Panc1 (cell line): ENCODE results near the gene ARFGAP1.

Experiments used
- CTCF ChIP-seq: fragments of 450-650 bp; IDR thresholded peaks from 2 replicates; pipeline ENCODE4 v1.5.1; 2017; ENCODE audit warnings: mild to moderate bottlenecking
- POLR2AphosphoS5 ChIP-seq: IDR thresholded peaks from 2 replicates; pipeline ENCODE4 v1.6.1; 2012; ENCODE audit warnings: mild to moderate bottlenecking, low read depth, low read length, moderate library complexity
- REST ChIP-seq, 2 experiments: IDR thresholded peaks; 2 replicates each; pipeline ENCODE4 v1.6.1; 2011 to 2012; ENCODE audit warnings: low read depth in 2 of 2, control low read depth in 1 of 2, low read length in 1 of 2, mild to moderate bottlenecking in 1 of 2, moderate library complexity in 1 of 2; ENCODE audit not compliant: insufficient read depth in 1 of 2
- SIN3A ChIP-seq: IDR thresholded peaks from 2 replicates; pipeline ENCODE4 v1.6.1; 2012; ENCODE audit warnings: low read depth, mild to moderate bottlenecking, low read length, moderate library complexity, borderline replicate concordance; ENCODE audit not compliant: insufficient read depth
- TCF7L2 ChIP-seq: IDR thresholded peaks from 2 replicates; pipeline ENCODE4 v1.6.1; 2011; ENCODE audit warnings: mild to moderate bottlenecking, low read depth, low read length, inconsistent platforms

- TF ChIP-seq CTCF (no peak), SIN3A (no peak), POLR2AphosphoS5 (no peak), REST (IDR thresholded peaks at IDR 0.05; ENCODE audit: insufficient read depth in 1 of 2, low read depth in 2 of 2, low read length in 1 of 2) (no peak), TCF7L2 (no peak)
Observed at GRCh38 chr20:63315240-63315689, 42.7 kb downstream of the ARFGAP1 start.
